Fibroblast of lung (primary cell): ENCODE results near the gene SPA17.

Source experiments
- CTCF ChIP-seq, 2 donors: IDR thresholded peaks in 1 of 2; conservative IDR thresholded peaks in 1 of 2; 1 replicate in 1 of 2; 2 replicates in 1 of 2; pipeline ENCODE4 v1.5.1; 2011 to 2012; ENCODE audit warnings: low read length in 2 of 2, control low read depth in 1 of 2, inconsistent platforms in 1 of 2, low read depth in 1 of 2, mild to moderate bottlenecking in 1 of 2
- EZH2 ChIP-seq: IDR thresholded peaks from 2 replicates; pipeline ENCODE4 v1.5.1; 2012; ENCODE audit warnings: low read length, control low read depth, mild to moderate bottlenecking; ENCODE audit errors: missing control alignments

- TF ChIP-seq CTCF (conservative IDR thresholded peaks at IDR 0.05 in 1 of 2, IDR thresholded peaks at IDR 0.05 in 1 of 2; ENCODE audit: low read depth in 1 of 2, low read length in 2 of 2) (no peak), EZH2 (no peak)
These were observed 45.8 kb downstream of the SPA17 start for GRCh38 chr11:124719534-124719933.
